Fibroblast of lung (primary cell): ENCODE measurements around the gene TRAPPC1. TPM values are rescaled to one million over a fixed set of nuclear protein-coding genes. Genes with fewer than 3 reads are reported as not detected.

Source experiments
- DNase-seq, 2 donors: peaks; one replicate each; pipeline versions ENCODE4 v3.0.0 to v3.0.0-alpha.2; 2010; ENCODE audit warnings: low read depth in 2 of 2
- H2AFZ ChIP-seq: 2 replicates; pipeline ENCODE4 v1.5.1; 2012; ENCODE audit warnings: low read length, control low read depth, inconsistent platforms
- H3K27ac ChIP-seq: 2 replicates; pipeline ENCODE4 v1.5.1; 2011; ENCODE audit warnings: low read length, control low read depth; ENCODE audit not compliant: insufficient read depth
- H3K27me3 ChIP-seq: 2 replicates; pipeline ENCODE4 v1.5.1; 2011; ENCODE audit warnings: mild to moderate bottlenecking, low read length; ENCODE audit not compliant: control insufficient read depth, insufficient read depth
- H3K36me3 ChIP-seq: 2 replicates; pipeline ENCODE4 v1.5.1; 2011; ENCODE audit warnings: low read length; ENCODE audit not compliant: control insufficient read depth, insufficient read depth
- H3K4me1 ChIP-seq: 2 replicates; pipeline ENCODE4 v1.5.1; 2011; ENCODE audit warnings: low read length; ENCODE audit not compliant: control insufficient read depth, insufficient read depth; ENCODE audit errors: extremely low read depth
- H3K4me2 ChIP-seq: 2 replicates; pipeline ENCODE4 v1.5.1; 2011; ENCODE audit warnings: low read length, control low read depth; ENCODE audit not compliant: insufficient read depth; ENCODE audit errors: extremely low read depth
- H3K4me3 ChIP-seq, 4 experiments: fragments of 200-600 bp in 1 of 4; sonication (generic) in 1 of 4; replicated peaks in 1 of 4; 2 replicates each; pipeline ENCODE4 v1.5.1; 2011 to 2016; ENCODE audit warnings: low read length in 4 of 4, low read depth in 3 of 4, mild to moderate bottlenecking in 3 of 4, control low read depth in 2 of 4, inconsistent platforms in 1 of 4, mixed read lengths in 1 of 4; ENCODE audit not compliant: insufficient read depth in 1 of 4; ENCODE audit errors: control extremely low read depth in 1 of 4
- H3K79me2 ChIP-seq: 2 replicates; pipeline ENCODE4 v1.5.1; 2012; ENCODE audit warnings: mild to moderate bottlenecking, low read length, inconsistent platforms; ENCODE audit not compliant: control insufficient read depth, insufficient read depth
- H3K9ac ChIP-seq: 2 replicates; pipeline ENCODE4 v1.5.1; 2011; ENCODE audit warnings: mild to moderate bottlenecking, low read length, control low read depth; ENCODE audit not compliant: insufficient read depth
- H3K9me3 ChIP-seq: 2 replicates; pipeline ENCODE4 v1.5.1; 2012; ENCODE audit warnings: low read depth, low read length; ENCODE audit not compliant: control insufficient read depth, insufficient read depth
- H4K20me1 ChIP-seq: 2 replicates; pipeline ENCODE4 v1.5.1; 2011; ENCODE audit warnings: low read length; ENCODE audit not compliant: control insufficient read depth, insufficient read depth; ENCODE audit errors: extremely low read depth
- EZH2 ChIP-seq: IDR thresholded peaks from 2 replicates; pipeline ENCODE4 v1.5.1; 2012; ENCODE audit warnings: low read length, control low read depth, mild to moderate bottlenecking; ENCODE audit errors: missing control alignments
- polyA minus RNA-seq: library from RNA; depleted of rRNA, polyadenylated mRNA; stranded (reverse); fragments of >200 nt; gene quantifications from 2 replicates; pipeline ENCODE4 v1.2.3, GENCODE V29; 2011; ENCODE audit warnings: low replicate concordance
- polyA plus RNA-seq, 2 donors: library from polyadenylated mRNA; depleted of rRNA in 1 of 2; stranded (reverse) in 1 of 2; unstranded in 1 of 2; fragments of >200 nt; gene quantifications; 2 replicates each; pipeline ENCODE4 v1.2.1, GENCODE V29; 2011 to 2012; ENCODE audit warnings: missing spikeins in 1 of 2
- total RNA-seq: library from RNA; depleted of rRNA; stranded (reverse); fragments of >200 nt; gene quantifications from 2 replicates; pipeline ENCODE4 v1.2.1, GENCODE V29; 2014
- TF ChIP-seq, protein P1 (sequence below), 2 donors: IDR thresholded peaks in 1 of 2; conservative IDR thresholded peaks in 1 of 2; 1 replicate in 1 of 2; 2 replicates in 1 of 2; pipeline ENCODE4 v1.5.1; 2011 to 2012; ENCODE audit warnings: low read length in 2 of 2, control low read depth in 1 of 2, inconsistent platforms in 1 of 2, low read depth in 1 of 2, mild to moderate bottlenecking in 1 of 2

Gene TRAPPC1, protein sequence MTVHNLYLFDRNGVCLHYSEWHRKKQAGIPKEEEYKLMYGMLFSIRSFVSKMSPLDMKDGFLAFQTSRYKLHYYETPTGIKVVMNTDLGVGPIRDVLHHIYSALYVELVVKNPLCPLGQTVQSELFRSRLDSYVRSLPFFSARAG
- total RNA-seq (38.3 and 61.9 TPM in 2 replicates), polyA plus RNA-seq (342 and 409 TPM in 2 replicates), polyA minus RNA-seq (331 TPM in 2 replicates)
- 331 TPM in 2 replicates for polyA plus RNA-seq (2012)

DNA sequence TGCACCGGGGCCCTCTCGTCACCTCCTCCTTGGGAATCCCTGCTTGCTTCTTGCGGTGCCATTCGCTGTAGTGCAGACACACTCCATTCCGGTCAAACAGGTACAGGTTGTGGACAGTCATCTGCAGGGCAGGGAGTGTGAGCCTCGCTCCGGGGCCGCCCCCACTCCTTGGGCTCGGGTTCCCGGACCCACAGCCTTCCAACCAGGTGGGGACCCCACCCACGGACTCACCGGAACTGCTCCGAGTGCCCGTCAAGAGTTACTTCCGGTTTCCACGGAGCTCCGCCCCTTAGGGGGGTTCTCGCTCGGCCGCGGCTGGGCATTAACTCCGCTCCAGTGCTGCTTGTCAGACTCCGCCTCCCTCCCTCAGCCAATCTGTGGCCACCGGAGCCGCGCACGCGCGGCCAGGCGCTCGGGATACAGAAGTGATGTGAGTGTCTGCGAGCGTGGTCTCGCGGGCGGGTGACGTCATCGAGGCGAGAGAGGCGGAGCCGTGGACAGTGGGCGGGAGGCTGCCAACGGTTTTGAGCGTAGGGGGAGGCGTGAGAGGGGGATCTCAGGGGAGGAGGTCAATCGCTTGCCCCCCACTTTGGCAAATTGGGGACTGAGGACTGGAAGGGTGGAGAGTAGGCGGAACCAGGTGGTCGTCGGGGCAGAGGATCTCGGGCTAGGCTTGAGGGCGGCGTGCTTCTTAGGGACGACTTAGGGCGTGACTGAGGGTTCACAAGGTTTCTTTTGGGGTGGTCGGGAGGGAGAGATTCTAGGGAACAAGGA lies at the start of gene TRAPPC1, which contains the start of gene CNTROB:
Gene TRAPPC1, minus strand, starts transcription at position 238 of the 774 bp plus-strand sequence. Its CDS starts 117 bp downstream, at position 121.
Gene CNTROB, plus strand, starts transcription at position 498 of the 774 bp plus-strand sequence. CDS start 874 bp downstream, outside the sequence.
- TF ChIP-seq EZH2: no peak
- TF ChIP-seq, protein P1, sequence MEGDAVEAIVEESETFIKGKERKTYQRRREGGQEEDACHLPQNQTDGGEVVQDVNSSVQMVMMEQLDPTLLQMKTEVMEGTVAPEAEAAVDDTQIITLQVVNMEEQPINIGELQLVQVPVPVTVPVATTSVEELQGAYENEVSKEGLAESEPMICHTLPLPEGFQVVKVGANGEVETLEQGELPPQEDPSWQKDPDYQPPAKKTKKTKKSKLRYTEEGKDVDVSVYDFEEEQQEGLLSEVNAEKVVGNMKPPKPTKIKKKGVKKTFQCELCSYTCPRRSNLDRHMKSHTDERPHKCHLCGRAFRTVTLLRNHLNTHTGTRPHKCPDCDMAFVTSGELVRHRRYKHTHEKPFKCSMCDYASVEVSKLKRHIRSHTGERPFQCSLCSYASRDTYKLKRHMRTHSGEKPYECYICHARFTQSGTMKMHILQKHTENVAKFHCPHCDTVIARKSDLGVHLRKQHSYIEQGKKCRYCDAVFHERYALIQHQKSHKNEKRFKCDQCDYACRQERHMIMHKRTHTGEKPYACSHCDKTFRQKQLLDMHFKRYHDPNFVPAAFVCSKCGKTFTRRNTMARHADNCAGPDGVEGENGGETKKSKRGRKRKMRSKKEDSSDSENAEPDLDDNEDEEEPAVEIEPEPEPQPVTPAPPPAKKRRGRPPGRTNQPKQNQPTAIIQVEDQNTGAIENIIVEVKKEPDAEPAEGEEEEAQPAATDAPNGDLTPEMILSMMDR (conservative IDR thresholded peaks at IDR 0.05 in 1 of 2, IDR thresholded peaks at IDR 0.05 in 1 of 2; ENCODE audit: low read depth in 1 of 2, low read length in 2 of 2): no peak
- H3K79me2 ChIP-seq: peaks cover 36% of the 10 kb centered on the region
- peak within 1 kb of the TSS; percentile 94 for H2AFZ ChIP-seq
- H3K27ac ChIP-seq: peak within 1 kb of the TSS; percentile 96
- H4K20me1 ChIP-seq: no peaks in the 10 kb centered on the region
- no peaks in the 10 kb centered on the region for H3K27me3 ChIP-seq
- DNase-seq: peak; percentile 98 to 99
- peak within 1 kb of the TSS; percentile 94 to 97 (median 96) for H3K4me3 ChIP-seq
- H3K9me3 ChIP-seq: no peaks in the 10 kb centered on the region
- peak within 1 kb of the TSS; percentile 99 for H3K4me2 ChIP-seq
- H3K9ac ChIP-seq: peak within 1 kb of the TSS; percentile 92
- H3K36me3 ChIP-seq: peaks cover 6% of the 10 kb centered on the region
- no peaks in the 10 kb centered on the region for H3K4me1 ChIP-seq

DNA sequence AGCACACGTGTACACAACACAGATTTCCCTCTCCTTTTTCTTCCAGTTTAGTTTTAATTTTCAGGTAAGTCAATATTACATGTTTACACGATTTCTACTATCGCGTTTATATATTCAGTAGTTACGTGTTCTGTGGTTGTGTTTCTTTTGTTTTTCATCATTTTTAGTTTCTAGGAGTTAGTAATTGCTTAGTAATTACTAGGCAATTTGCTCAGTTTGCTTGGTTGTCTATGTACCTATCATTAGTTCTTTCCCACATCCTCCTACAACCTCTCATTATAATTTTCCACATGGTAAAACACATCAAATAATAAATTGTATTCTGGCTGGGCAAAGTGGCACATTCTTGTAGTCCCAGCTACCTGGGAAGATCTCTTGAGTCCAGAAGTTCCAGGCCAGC lies 46.1 kb upstream of the TRAPPC1 start:
- H3K4me3 ChIP-seq: no peak overlapping the region
- H3K4me2 ChIP-seq: no peak overlapping the region
- no peak for DNase-seq
- no peaks in the 10 kb centered on the region for H3K79me2 ChIP-seq
- H3K36me3 ChIP-seq: no peaks in the 10 kb centered on the region
- no peaks in the 10 kb centered on the region for H4K20me1 ChIP-seq
- no peak overlapping the region for H2AFZ ChIP-seq
- no peak overlapping the region for H3K9ac ChIP-seq
- H3K27me3 ChIP-seq: no peaks in the 10 kb centered on the region
- TF ChIP-seq, protein P1 (conservative IDR thresholded peaks at IDR 0.05 in 1 of 2, IDR thresholded peaks at IDR 0.05 in 1 of 2; ENCODE audit: low read depth in 1 of 2, low read length in 2 of 2): no peak
- no peak for TF ChIP-seq EZH2
- no peaks in the 10 kb centered on the region for H3K4me1 ChIP-seq
- H3K9me3 ChIP-seq: no peaks in the 10 kb centered on the region
- H3K27ac ChIP-seq: no peak overlapping the region

DNA sequence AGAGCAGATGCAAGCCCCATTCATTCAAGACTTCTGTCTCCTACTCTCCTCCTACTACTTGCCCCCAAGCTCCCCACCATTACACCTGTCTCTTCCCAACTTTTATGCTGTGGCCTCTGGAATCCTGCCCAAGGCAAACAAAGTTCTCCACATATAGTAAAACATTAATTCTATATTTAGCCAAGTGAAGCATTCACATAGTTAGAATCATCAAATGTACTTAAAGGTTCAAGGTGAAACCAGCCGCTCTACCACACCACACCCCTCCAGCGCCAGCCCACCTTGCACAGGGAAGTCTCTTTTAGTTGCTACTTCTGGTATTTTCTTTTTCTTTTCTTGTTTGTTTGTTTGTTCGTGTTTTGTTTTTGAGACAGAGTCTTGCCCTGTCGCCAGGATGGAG lies 45.3 kb upstream of the TRAPPC1 start:
- H3K36me3 ChIP-seq: no peaks in the 10 kb centered on the region
- no peak for TF ChIP-seq EZH2
- TF ChIP-seq, protein P1 (conservative IDR thresholded peaks at IDR 0.05 in 1 of 2, IDR thresholded peaks at IDR 0.05 in 1 of 2; ENCODE audit: low read depth in 1 of 2, low read length in 2 of 2): no peak
- H2AFZ ChIP-seq: no peak overlapping the region
- no peak for DNase-seq
- H3K4me2 ChIP-seq: no peak overlapping the region
- H3K27me3 ChIP-seq: no peaks in the 10 kb centered on the region
- no peaks in the 10 kb centered on the region for H3K9me3 ChIP-seq
- no peaks in the 10 kb centered on the region for H3K79me2 ChIP-seq
- no peak overlapping the region for H3K9ac ChIP-seq
- no peak overlapping the region for H3K4me3 ChIP-seq
- no peaks in the 10 kb centered on the region for H3K4me1 ChIP-seq
- H3K27ac ChIP-seq: no peak overlapping the region
- no peaks in the 10 kb centered on the region for H4K20me1 ChIP-seq
